Trophoblast cell (in vitro differentiated cells and primary cell): Measurements from ENCODE around the gene COLEC11.

Source experiments
- DNase-seq, 2 donors: peaks; one replicate each; pipeline ENCODE4 v3.0.0-alpha.2; 2016
- H2AFZ ChIP-seq: 2 replicates; pipeline ENCODE4 v1.6.1; 2013; ENCODE audit warnings: low read length, moderate library complexity, mild to moderate bottlenecking; ENCODE audit not compliant: insufficient read depth, poor library complexity
- H2AK5ac ChIP-seq: 2 replicates; pipeline ENCODE4 v1.6.1; 2013; ENCODE audit warnings: mild to moderate bottlenecking, low read length
- H2BK120ac ChIP-seq: 2 replicates; pipeline ENCODE4 v1.6.1; 2013; ENCODE audit warnings: low read length, mild to moderate bottlenecking, moderate library complexity; ENCODE audit not compliant: insufficient read depth, poor library complexity
- H2BK12ac ChIP-seq: 2 replicates; pipeline ENCODE4 v1.6.1; 2013; ENCODE audit warnings: mild to moderate bottlenecking, low read length, moderate library complexity
- H2BK5ac ChIP-seq: 2 replicates; pipeline ENCODE4 v1.6.1; 2013; ENCODE audit warnings: low read length, low read depth, moderate library complexity, mild to moderate bottlenecking; ENCODE audit not compliant: poor library complexity
- H3K14ac ChIP-seq: 2 replicates; pipeline ENCODE4 v1.6.1; 2013; ENCODE audit warnings: mild to moderate bottlenecking, low read length
- H3K18ac ChIP-seq: 2 replicates; pipeline ENCODE4 v1.6.1; 2013; ENCODE audit warnings: mild to moderate bottlenecking, low read length
- H3K23ac ChIP-seq: 2 replicates; pipeline ENCODE4 v1.6.1; 2013; ENCODE audit warnings: low read length
- H3K27ac ChIP-seq: 2 replicates; pipeline ENCODE4 v1.5.1; 2013; ENCODE audit warnings: low read depth, mild to moderate bottlenecking, inconsistent platforms, low read length, moderate library complexity
- H3K27me3 ChIP-seq: 2 replicates; pipeline ENCODE4 v1.6.1; 2013; ENCODE audit warnings: inconsistent platforms, mild to moderate bottlenecking, low read length, moderate library complexity; ENCODE audit not compliant: insufficient read depth
- H3K36me3 ChIP-seq, 2 experiments: 1 replicate in 1 of 2; 2 replicates in 1 of 2; pipeline ENCODE4 v1.6.1; 2013; ENCODE audit warnings: low read length in 2 of 2, mild to moderate bottlenecking in 2 of 2, moderate library complexity in 1 of 2; ENCODE audit not compliant: insufficient read depth in 2 of 2, control insufficient read depth in 1 of 2
- H3K4ac ChIP-seq: 2 replicates; pipeline ENCODE4 v1.6.1; 2013; ENCODE audit warnings: low read depth, mild to moderate bottlenecking, low read length, moderate library complexity
- H3K4me1 ChIP-seq, 2 experiments: 1 replicate in 1 of 2; 2 replicates in 1 of 2; pipeline ENCODE4 v1.6.1; 2013; ENCODE audit warnings: low read length in 2 of 2, mild to moderate bottlenecking in 2 of 2, moderate library complexity in 1 of 2; ENCODE audit not compliant: insufficient read depth in 2 of 2, control insufficient read depth in 1 of 2
- H3K4me2 ChIP-seq: 2 replicates; pipeline ENCODE4 v1.6.1; 2013; ENCODE audit warnings: inconsistent platforms, mild to moderate bottlenecking, low read length, moderate library complexity
- H3K4me3 ChIP-seq: 2 replicates; pipeline ENCODE4 v1.5.1; 2013; ENCODE audit warnings: mild to moderate bottlenecking, low read depth, low read length, inconsistent platforms
- H3K79me1 ChIP-seq: one replicate; pipeline ENCODE4 v1.6.1; 2013; ENCODE audit warnings: low read length
- H3K79me2 ChIP-seq: 2 replicates; pipeline ENCODE4 v1.6.1; 2013; ENCODE audit warnings: low read length, mild to moderate bottlenecking; ENCODE audit not compliant: control insufficient read depth, insufficient read depth, poor library complexity
- H3K9ac ChIP-seq: 2 replicates; pipeline ENCODE4 v1.6.1; 2013; ENCODE audit warnings: mild to moderate bottlenecking, low read length
- H3K9me3 ChIP-seq: 2 replicates; pipeline ENCODE4 v1.6.1; 2013; ENCODE audit warnings: low read depth, mild to moderate bottlenecking, control low read depth, inconsistent platforms, low read length; ENCODE audit not compliant: insufficient read depth
- H4K12ac ChIP-seq: 2 replicates; pipeline ENCODE4 v1.6.1; 2013; ENCODE audit warnings: low read depth, mild to moderate bottlenecking, low read length, moderate library complexity
- H4K8ac ChIP-seq: 2 replicates; pipeline ENCODE4 v1.6.1; 2013; ENCODE audit warnings: low read depth, mild to moderate bottlenecking, low read length, moderate library complexity
- H4K91ac ChIP-seq: one replicate; pipeline ENCODE4 v1.6.1; 2013; ENCODE audit warnings: low read depth, mild to moderate bottlenecking, low read length, moderate library complexity
- WGBS: extraction: QIAGEN DNeasy Blood & Tissue Kit; methylation state at CpG from one replicate; pipeline ENCODE4 v1.1.7; 2013; ENCODE audit warnings: missing lambda C conversion rate; ENCODE audit not compliant: insufficient read length, insufficient coverage; ENCODE audit errors: extremely low coverage; 5-methylcytosine and 5-hydroxymethylcytosine counted together

COLEC11 gene

DNA sequence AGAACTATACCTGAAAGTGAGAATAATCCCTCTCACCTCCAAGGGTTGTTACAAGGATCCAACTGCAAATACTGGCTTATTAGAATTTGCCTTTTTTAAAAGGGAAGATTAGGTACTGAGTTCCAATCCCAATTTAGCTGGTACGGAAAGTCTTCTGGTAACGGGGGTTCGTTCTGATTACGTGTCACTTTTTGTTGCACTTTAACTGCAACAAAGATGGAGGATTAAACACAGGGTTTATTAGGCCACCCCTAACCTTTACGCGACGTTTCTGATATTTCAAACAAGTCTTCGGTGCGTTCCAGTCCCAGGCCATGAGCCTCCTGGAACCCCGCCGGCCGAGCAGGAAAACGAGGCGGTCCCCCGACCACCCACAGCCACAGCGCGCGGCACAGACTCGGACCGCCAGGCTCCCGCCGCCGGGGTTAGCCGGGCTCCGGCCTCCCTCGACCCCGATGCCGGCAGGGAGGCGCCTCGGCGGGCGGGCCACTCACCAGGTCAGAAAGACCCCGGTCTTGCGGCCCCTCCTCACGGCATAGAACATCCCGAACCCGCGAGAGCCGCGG is 37.2 kb upstream of the COLEC11 start:
- Histone ChIP-seq H3K23ac (no peak overlapping the region), H2AFZ (peak overlapping the region; percentile 96), H3K4me1 (peaks cover 0 to 3% of the 10 kb centered on the region in 2 experiments), H3K18ac (peak overlapping the region; percentile 81), H3K4me3 (peak overlapping the region; percentile 100), H2BK120ac (peak overlapping the region; percentile 82), H4K8ac (peak overlapping the region; percentile 94), H3K9me3 (no peaks in the 10 kb centered on the region), H2BK5ac (peak overlapping the region; percentile 75), H3K79me2 (peaks cover 10% of the 10 kb centered on the region), H3K4ac (peak overlapping the region; percentile 74), H3K14ac (peak overlapping the region; percentile 94), H3K36me3 (peaks cover 13 to 16% of the 10 kb centered on the region in 2 experiments), H2BK12ac (no peak overlapping the region), H3K9ac (peak overlapping the region; percentile 99), H4K12ac (peak overlapping the region; percentile 89), H2AK5ac (peak overlapping the region; percentile 77), H3K27me3 (no peaks in the 10 kb centered on the region), H3K79me1 (peaks cover 9% of the 10 kb centered on the region), H3K4me2 (peak overlapping the region; percentile 98), H3K27ac (peak overlapping the region; percentile 68), H4K91ac (peak overlapping the region; percentile 85)
- WGBS, result no CpG with 5 or more reads among the region's 40 CpGs
- DNase-seq, result no peak

DNA sequence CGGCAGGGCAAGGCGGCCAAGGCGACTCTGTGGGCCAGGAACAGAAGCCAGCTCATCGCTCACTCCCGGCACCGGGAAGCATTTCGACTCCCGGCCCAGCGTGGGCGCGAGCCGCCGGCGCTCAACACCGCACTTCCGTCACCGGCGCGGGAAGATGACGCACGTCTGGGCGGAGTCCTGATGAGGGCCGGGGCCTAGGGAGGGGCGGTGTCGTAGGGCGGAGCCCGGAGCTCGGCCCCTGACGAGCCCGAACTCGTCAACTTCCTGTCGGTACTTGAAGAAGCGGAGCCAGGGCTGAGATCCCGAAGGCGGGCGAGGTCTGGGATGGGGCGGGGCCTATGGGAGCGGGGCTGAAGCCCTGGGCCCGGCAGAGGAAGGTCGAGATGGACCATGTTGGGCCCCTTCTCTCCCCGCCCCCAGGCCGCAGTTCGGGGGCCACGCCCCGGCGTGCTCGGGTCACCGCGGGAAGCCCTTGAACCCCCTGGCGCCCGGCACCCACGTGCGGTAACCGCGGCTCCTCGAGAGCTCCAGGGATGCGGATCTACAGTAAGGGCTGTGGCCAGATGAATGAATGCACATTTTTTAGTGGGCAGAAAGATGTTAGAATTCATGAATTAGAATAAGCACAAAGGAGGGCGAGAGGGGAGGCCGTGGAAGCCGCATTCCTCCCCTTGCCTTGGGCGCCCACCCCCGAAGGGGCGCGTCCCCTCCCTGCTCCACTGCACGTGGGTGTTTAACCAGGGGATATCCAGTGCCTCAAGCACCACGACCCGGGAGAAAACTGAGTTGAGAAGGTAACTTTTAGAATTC is 36.5 kb upstream of the COLEC11 start, which contains the start of gene RNASEH1:
Gene RNASEH1, minus strand, starts transcription at position 129 of the 810 bp plus-strand sequence. Its CDS starts 73 bp downstream, at position 56.
- peaks cover 10% of the 10 kb centered on the region for H3K79me2 ChIP-seq
- H3K14ac ChIP-seq, result peak within 1 kb of the TSS; percentile 94
- no peaks in the 10 kb centered on the region for H3K27me3 ChIP-seq
- DNase-seq, result peak; percentile 99 to 100
- peak within 1 kb of the TSS; percentile 98 for H2AFZ ChIP-seq
- H2BK5ac ChIP-seq, result peak within 1 kb of the TSS; percentile 75
- peak within 1 kb of the TSS; percentile 100 for H3K4me3 ChIP-seq
- H4K12ac ChIP-seq, result peak within 1 kb of the TSS; percentile 99
- H3K4me1 ChIP-seq, result peaks cover 0 to 3% of the 10 kb centered on the region in 2 experiments
- H3K9ac ChIP-seq, result peak within 1 kb of the TSS; percentile 99
- peak within 1 kb of the TSS; percentile 85 for H4K91ac ChIP-seq
- H3K23ac ChIP-seq, result no peak within 1 kb of the TSS
- H3K79me1 ChIP-seq, result peaks cover 9% of the 10 kb centered on the region
- H3K18ac ChIP-seq, result peak within 1 kb of the TSS; percentile 81
- H2AK5ac ChIP-seq, result peak within 1 kb of the TSS; percentile 77
- no CpG with 5 or more reads among the region's 67 CpGs for WGBS
- H2BK120ac ChIP-seq, result peak within 1 kb of the TSS; percentile 82
- peak within 1 kb of the TSS; percentile 81 for H3K27ac ChIP-seq
- H3K4ac ChIP-seq, result peak within 1 kb of the TSS; percentile 74
- peak within 1 kb of the TSS; percentile 98 for H3K4me2 ChIP-seq
- peaks cover 13 to 15% of the 10 kb centered on the region in 2 experiments for H3K36me3 ChIP-seq
- peak within 1 kb of the TSS; percentile 94 for H4K8ac ChIP-seq
- no peak within 1 kb of the TSS for H2BK12ac ChIP-seq
- H3K9me3 ChIP-seq, result no peaks in the 10 kb centered on the region

DNA sequence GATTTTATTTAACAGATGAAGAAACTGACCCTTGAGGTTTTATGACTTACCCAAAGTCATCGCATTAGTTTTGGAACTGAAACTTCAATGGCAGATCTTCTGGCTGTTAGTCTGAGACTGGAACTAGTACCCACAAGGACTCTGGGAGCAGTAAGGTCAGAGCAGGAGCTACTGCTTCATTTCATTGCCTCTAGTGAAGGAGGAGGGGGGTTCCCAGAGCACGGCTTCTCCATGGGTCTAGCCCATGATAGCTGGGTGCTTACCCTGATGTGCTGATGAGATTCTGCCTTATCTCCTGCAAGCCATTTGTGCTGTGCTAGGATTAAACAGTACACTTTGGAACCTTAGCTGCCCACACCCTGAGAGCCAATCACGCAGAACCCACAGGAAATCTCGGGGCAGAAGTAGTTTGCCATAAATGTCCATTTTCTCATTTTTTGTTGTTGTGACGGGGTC is 31.4 kb upstream of the COLEC11 start:
- H3K79me2 ChIP-seq, result peaks cover 2% of the 10 kb centered on the region

DNA sequence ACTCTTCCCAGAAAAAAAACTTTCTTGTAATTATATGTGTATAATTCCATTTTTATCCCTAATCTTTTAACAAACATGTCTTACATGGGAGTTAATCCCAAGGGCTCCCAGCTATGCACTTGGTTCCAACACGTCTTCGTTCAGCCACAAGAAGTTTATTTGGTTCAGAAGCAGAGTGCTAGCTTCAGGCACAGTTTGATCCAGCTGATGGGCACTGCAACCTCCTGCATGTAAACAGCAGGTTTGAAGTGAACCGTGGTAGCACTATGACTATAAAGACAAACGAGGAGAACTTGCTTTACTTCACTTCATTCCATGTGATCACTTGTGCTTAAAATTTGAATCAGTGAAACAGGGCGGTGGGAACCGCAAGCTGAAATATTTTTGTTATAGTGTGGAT is 29.8 kb upstream of the COLEC11 start:
- Histone ChIP-seq H4K8ac (no peak overlapping the region), H3K23ac (no peak overlapping the region), H3K27me3 (no peaks in the 10 kb centered on the region), H2BK120ac (no peak overlapping the region), H3K79me1 (no peaks in the 10 kb centered on the region), H3K18ac (no peak overlapping the region), H3K4me1 (peaks cover 2 to 3% of the 10 kb centered on the region in 2 experiments), H2BK5ac (no peak overlapping the region), H3K4ac (no peak overlapping the region), H3K27ac (no peak overlapping the region), H2AFZ (no peak overlapping the region), H2AK5ac (no peak overlapping the region), H3K36me3 (peaks cover 0 to 2% of the 10 kb centered on the region in 2 experiments), H4K12ac (no peak overlapping the region), H3K4me3 (no peak overlapping the region), H3K4me2 (no peak overlapping the region), H3K9ac (no peak overlapping the region), H3K79me2 (no peaks in the 10 kb centered on the region), H2BK12ac (no peak overlapping the region), H3K14ac (no peak overlapping the region), H4K91ac (no peak overlapping the region), H3K9me3 (no peaks in the 10 kb centered on the region)
- DNase-seq, result no peak
- no CpG with 5 or more reads among the region's 6 CpGs for WGBS

More for the DNA sequence above, 31.4 kb upstream of the COLEC11 start:
- Histone ChIP-seq H3K18ac (no peak overlapping the region), H3K27ac (no peak overlapping the region), H3K4ac (no peak overlapping the region), H2BK5ac (no peak overlapping the region), H4K8ac (no peak overlapping the region), H2AK5ac (no peak overlapping the region), H3K4me3 (no peak overlapping the region), H3K36me3 (peaks cover 0 to 2% of the 10 kb centered on the region in 2 experiments), H4K91ac (no peak overlapping the region), H3K79me1 (peaks cover 4% of the 10 kb centered on the region), H2AFZ (no peak overlapping the region), H3K23ac (no peak overlapping the region), H2BK120ac (no peak overlapping the region), H3K9me3 (no peaks in the 10 kb centered on the region), H2BK12ac (no peak overlapping the region), H3K9ac (no peak overlapping the region), H3K14ac (no peak overlapping the region), H3K4me1 (peaks cover 2 to 3% of the 10 kb centered on the region in 2 experiments), H3K27me3 (no peaks in the 10 kb centered on the region), H4K12ac (no peak overlapping the region), H3K4me2 (no peak overlapping the region)
- no CpG with 5 or more reads among the region's 5 CpGs for WGBS
- no peak for DNase-seq
